GM18858 (cell line): ENCODE data around the gene CHRNA4.

Experiments
- ATAC-seq: cut with Tn5 transposase; IDR thresholded peaks from one replicate; pipeline ENCODE4 v1.9.1; 2021; ENCODE audit not compliant: unreplicated experiment

CHRNA4 gene

DNA sequence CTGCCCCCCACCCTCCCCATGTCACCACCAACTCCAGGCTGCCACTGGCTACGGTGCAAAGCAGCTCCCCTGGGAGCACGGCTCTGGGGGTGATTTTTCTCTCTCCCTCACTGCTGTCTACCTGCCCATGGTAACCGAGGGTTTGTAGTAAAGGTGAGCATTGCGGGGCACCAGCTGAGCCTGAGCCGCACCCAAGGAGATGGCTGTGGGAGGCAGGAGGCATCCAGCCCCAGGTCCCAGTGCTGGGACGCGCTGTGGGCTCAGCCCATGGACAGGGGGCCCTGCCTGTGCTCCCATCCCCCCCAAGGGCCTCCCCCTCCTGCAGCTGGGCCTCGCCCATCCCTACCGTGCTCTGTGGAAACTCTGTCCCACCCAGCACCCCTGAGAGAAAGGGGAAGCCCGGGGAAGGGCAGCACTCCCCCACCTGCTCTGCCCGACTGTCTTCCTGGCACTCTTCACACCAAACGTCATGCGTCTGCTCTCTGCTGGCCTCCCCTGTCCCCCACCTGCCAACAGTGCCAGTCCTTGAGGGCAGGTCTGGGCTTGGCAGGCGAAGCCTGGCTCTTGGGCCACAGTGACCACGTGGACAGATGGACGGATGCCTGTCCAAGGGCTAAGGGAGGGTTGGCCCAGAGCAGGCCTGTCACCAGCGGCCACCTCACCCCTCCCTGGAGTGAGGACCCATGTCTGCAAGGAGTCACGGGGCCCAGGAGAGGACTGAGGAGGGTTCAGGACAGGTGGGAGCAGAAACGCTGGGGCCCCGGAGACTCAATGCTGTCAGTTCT is 3.8 kb upstream of the CHRNA4 start:
- no peak for ATAC-seq

DNA sequence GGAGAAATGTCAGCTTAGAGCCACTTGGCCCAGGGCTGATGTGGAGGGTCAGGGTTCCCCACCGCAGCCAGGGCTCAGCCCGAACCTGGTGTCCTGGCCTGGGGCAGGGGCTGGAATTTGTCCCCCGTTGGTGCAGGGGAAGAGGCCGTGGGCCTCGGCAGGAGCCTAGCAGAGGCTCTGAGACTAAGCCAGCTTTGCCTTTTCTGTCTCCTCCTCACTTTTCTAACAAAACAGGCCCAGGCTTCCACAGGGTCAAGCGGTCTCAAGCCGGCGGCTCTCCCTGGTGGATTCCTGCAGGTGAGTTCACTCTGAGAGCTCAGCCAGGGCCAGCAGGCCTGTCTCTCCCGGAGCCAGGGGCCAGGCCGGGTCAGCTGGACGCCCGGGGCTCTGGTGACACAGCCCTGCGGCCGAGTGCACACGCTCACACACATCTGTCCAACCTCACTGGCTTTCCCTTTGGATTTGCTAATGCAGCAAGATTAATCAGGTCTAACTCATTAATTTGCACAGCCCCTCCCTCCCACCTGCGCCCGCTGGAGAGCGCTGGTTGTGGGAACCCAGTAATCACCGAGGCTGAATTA is 2.9 kb upstream of the CHRNA4 start:
- ATAC-seq, result no peak

DNA sequence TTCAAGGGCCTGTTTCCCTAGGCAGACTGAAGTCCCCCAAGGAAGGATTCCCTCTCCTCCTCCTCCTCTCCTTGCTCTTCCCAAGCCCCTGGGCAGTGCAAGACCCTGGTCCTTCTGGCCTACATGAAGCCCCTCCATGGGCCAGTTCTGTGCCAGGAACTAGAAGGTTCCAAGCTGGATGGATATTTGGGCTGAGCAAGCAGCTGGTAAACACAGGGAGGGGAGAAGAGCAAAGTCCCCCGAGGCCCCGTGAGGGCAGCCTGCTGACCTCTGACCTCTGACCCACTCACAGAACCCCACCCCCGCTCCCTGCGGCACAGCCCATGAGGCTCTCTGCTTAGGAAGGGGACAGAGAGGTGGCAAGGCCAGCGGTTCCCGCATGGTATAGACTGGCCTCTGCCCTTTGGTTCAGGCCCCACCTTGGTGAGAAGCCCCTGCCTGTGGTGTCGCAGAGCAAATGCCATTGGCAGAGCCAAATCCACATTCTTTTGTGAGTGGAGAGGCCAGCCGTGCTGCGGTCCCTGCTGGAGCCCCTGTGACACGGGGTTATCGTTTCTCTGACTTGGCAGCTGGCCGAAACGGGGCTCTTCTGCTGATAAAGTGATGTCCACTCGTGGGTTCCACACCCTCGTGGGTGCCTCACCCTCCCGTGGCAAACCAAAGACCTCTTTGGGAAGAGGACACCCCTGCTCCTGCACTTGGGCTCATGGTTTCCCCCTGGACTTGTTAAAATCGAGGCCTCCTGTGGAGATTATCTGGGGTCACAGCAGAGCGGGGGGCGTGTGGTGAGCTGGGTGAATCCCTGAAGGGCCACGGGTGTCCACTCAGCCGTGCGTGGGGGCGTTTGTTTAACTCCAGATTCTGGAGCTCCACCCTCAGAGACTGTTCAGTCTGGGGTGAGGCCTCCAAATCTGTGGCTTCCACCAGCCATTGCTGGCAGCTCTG is 2.1 kb upstream of the CHRNA4 start:
- no peak for ATAC-seq

DNA sequence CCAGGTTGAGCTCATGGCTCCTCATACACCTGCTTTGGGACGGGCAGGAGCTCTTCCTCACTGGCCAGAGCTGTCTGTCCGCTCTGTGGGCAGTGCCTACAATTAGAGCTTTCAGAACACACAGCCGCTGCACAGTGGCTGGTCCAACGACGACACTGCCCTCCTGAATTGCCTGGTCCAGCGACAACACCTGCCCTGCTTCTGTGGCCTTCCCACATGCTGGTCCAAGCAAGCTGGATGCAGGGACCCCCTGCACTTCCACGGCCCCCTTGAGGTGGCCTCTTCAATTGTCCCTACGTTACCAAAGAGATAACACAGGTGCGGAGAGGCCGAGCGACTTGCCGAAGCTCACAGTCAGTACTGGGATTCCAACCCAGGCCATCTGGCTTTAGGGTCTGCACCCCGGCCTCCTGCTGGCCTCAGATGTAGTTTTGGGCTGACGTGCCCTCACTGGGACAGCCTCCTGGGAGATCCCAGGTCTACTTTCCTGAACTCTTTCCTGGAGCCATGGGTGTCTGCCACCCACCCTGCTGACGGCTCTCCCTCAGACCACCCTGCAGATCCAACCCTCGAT is 1.4 kb upstream of the CHRNA4 start:
- ATAC-seq, result no peak

- no peak for ATAC-seq
Measured at GRCh38 chr20:63361519-63362435, 628 bp upstream of the CHRNA4 start.

DNA sequence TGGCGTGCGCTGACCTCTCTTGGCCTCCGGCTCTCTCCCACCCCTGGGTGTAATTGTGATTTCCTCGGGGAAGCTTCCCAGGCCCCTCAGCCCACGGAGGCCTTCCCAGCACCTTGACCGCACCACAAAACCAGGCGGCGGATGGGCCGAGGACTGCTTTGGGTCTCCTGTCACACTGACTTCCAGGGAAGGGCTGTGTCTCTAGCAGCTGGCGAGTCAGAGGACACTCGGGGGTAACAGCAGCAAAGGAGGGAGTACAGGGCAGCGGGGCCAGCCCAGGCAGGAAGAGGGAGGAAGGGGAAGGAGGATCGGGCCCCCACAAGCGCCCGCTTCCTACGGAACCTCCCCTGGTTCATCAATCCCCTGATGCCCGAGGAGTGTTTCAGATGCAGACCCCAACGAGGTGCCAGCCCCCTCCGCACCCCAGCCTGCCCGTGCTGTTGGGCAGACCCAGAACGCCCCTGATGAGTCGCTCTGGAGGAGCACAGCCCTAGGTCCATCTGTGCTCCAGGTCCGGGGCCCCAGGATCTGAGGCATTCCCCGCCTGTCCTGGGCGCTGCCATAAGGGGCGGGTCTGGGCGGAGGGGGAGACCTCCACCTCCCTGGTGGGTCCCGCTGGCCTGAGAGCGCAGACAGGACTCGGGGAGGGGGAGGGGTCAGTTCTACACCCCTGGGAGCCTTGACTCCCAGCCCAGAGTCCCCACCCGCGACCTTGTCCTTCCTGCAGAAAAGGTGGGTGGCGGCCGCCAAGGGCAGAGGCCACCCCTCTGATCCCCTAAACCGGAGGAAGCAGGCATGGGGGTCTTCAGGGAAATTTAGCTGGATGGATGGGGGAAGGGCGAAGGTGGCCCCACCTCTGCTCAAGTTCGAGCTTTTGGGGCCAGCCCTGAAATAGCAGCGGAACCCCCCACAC is 956 bp downstream of the CHRNA4 start:
- no peak for ATAC-seq

- ATAC-seq, result no peak
Measured at GRCh38 chr20:63359164-63359934, 1.8 kb downstream of the CHRNA4 start.

- ATAC-seq, result no peak
Measured at GRCh38 chr20:63357921-63358905, 2.9 kb downstream of the CHRNA4 start.

DNA sequence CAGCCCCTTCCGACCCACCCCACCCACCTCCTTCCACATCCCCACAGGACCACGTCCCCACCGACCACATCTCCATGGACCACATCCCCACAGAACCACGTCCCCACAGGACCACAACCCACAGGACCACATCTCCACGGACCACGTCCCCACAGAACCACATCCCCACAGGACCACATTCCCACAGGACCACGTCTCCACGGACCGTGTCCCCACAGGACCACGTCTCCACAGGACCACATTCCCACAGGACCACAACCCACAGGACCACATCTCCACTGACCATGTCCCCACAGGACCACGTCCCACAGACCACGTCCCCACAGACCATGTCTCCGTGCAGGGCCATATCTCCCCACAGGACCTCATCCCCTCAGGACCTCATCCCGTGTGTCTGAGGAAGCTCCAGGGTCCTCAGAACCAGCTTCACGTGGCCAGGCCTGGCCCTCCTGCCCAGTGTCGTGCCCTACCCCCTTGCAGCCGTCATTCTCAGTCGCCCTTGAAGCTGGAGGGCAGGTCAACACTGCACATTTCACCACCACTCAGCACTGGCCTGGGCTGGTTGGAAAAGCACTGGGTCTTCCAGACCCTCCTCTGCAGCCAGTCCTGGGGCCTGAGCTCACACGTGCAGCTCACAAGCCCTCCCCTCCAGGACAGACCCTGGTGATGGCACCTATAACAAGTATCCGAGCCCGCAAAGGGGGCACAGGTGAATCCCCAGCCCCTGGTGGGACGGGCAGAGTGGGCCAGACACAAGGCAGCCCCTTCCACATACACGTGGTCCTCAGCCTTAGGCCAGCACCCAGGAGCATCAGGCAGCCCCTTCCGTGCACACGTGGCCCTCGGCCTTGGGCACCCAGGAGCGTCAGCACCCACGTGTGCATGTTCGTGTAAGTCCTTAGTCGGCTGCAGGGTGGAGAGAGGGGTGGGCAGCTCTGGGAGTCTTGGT is 3.9 kb downstream of the CHRNA4 start:
- no peak for ATAC-seq

- no peak for ATAC-seq
Measured at GRCh38 chr20:63356511-63356910, 4.6 kb downstream of the CHRNA4 start.

DNA sequence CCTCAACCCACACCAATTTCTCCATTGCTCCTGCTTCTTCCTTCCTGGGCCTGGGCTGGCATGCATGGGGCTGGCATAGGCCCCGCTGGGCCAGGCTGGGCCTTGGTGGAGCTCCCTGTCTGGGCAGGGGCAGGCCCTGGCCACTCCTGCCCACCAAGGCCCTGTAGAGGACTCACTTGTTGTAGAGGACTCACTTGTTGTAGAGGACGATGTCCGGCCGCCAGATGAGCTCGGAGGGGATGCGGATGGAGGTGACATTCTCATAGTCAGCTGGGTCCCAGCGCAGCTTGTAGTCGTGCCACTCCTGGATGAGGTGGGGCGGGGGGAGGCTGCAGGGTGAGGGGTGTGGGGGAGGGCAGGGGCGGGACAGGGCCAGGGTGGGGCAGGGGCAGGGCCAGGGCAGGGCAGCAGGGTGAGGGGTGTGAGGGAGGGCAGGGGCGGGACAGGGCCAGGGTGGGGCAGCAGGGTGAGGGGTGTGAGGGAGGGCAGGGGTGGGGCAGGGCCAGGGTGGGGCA is 5.3 kb downstream of the CHRNA4 start:
- ATAC-seq, result no peak

DNA sequence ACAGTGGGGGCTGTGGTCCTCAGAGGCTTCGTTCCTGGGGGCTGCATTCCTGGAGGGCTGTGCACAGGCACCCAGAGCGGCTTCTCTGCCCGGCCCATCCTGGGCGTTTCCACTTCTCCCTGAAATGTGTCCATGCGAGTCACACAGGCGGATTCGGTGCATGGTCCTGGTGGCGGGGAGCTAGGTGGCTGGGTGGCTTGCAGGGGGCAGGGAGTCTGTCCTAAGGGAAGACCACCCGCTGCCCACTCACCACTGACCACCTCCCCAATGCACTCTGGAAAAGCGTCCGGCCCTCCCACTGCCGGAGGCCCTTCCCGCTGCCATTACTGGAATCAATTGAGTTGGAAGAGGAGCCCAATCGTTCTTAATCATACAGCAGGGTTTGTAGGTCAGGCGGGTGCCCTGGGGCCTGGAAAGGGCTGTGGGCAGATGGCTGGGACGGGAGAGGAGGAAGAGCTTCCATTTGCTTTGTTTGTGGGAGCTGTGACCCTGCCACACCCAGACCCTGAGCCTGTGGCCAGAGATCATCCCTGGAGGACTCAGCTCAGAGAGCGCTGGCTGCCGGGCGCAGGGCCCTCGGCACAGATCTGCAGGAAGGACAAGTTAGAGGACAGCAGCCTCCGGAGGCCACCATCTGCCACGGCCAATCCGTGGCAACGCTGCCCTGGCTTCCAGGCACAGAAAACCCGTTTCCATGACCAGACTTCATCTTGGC is 6.4 kb downstream of the CHRNA4 start:
- no peak for ATAC-seq

- no peak for ATAC-seq
Measured at GRCh38 chr20:63352811-63353221, 8.3 kb downstream of the CHRNA4 start.

- no peak for ATAC-seq
Measured at GRCh38 chr20:63351811-63352591, 9.1 kb downstream of the CHRNA4 start.

DNA sequence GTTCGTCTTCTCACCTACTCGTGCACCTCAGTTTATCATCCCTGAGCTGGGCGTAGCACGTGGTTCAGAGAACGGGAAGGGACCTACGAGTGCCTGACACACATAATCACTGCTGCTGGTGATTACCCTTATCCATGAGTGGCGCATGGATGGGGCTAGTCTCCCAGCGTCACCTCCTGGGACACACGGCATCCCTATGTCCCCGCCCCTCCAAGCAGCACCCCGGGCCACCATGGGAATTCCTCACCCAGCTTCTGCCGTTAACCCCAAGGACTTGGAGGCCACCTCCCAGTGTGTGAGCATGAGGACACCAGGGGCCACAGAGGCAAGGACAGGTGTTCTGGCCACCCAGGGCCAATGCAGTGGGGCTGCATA is 9.8 kb downstream of the CHRNA4 start:
- no peak for ATAC-seq
